ENCODE measurements around the gene ATAD3C. TPM values are rescaled to one million over a fixed set of nuclear protein-coding genes. Genes with fewer than 3 reads are reported as not detected.
"Not testable (repeated sequence)": the region's sequence is repeated elsewhere in the genome, so short reads cannot be mapped to it uniquely, and the experiment has no call there.

ATAD3C gene
- total RNA-seq, 2 experiments from 2014 or later, result 0.17 to 0.69 TPM

DNA sequence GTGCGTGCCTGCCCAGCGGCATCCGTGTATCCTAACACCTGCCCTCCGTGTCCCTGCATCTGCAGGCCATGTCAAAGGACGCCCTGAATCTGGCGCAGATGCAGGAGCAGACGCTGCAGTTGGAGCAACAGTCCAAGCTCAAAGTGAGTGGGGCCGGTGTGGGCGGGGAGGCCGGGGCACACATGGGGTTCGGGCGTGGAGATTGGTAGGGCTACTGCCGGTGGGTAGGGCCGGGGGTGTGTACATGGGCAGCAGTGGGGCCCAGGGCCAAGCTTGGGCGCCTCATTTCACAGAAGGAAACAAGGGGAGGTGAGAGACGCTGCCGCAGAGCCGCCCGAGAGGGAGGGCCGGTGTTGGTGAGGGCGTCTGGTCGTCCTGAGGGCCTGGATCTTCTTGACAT, 1.1 kb downstream of the ATAD3C start:
- H3K4me3 Mint-ChIP-seq; H3K9me3 Mint-ChIP-seq; H3K36me3 Mint-ChIP-seq (ENCODE audit: low read depth); H3K4me1 Mint-ChIP-seq; POLR2A ChIA-PET; H3K27ac Mint-ChIP-seq; DNase-seq; H3K27me3 Mint-ChIP-seq: not testable (repeated sequence)
- CTCF ChIA-PET, result interaction anchor here (0.6 to 0.7 kb wide), 2 partner anchors 80 to 167 kb away, joined by 3 to 4 read pairs; no protein-coding TSS in a partner anchor

DNA sequence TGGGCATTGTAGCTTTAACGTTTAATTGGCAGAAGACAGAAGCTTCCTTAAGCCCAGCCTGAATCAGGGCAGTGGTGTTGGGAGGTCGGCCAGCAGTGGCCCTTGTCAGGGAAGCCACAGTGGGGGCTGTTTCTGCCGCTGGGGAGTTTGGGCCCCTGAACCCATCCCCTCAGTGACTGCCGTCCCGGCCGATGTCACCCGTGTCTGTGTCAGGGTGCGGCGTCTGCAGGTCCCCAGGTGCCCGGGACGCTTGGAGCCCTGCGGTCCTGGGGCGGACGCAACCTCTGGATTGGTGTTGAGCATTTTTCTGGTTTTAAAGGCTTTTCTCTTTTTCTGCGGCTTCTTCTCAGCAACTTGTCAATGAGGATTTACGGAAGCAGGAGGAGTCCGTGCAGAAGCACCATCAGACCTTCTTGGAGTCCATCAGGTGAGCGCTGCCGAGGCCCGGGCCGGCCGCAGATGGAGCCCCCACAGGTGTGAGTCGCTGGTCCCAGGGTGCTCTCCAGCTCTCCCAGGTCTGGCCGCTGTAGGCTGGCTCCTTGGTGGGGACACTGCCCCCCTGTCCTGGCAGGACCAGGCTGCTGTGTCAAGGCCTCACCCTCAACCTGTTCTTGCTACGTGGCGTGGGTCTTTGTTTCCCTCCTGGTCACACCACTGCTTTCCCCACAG, 2.3 kb downstream of the ATAD3C start:
- H3K27me3 Mint-ChIP-seq, result no peaks in the 10 kb centered on the region
- H3K4me1 Mint-ChIP-seq, result no peaks in the 10 kb centered on the region
- CTCF ChIA-PET, result no interaction called here
- no peak for DNase-seq
- no peak overlapping the region for H3K4me3 Mint-ChIP-seq
- H3K9me3 Mint-ChIP-seq, result no peaks in the 10 kb centered on the region
- no peak overlapping the region for H3K27ac Mint-ChIP-seq
- no peaks in the 10 kb centered on the region for H3K36me3 Mint-ChIP-seq (ENCODE audit: low read depth)
- POLR2A ChIA-PET, result no interaction called here

- H3K4me3 Mint-ChIP-seq; H3K9me3 Mint-ChIP-seq; CTCF ChIA-PET; POLR2A ChIA-PET; H3K4me1 Mint-ChIP-seq; H3K27me3 Mint-ChIP-seq; DNase-seq; H3K27ac Mint-ChIP-seq; H3K36me3 Mint-ChIP-seq (ENCODE audit: low read depth): not testable (repeated sequence)
Observed at GRCh38 chr1:1452365-1452739, 2.9 kb downstream of the ATAD3C start.

DNA sequence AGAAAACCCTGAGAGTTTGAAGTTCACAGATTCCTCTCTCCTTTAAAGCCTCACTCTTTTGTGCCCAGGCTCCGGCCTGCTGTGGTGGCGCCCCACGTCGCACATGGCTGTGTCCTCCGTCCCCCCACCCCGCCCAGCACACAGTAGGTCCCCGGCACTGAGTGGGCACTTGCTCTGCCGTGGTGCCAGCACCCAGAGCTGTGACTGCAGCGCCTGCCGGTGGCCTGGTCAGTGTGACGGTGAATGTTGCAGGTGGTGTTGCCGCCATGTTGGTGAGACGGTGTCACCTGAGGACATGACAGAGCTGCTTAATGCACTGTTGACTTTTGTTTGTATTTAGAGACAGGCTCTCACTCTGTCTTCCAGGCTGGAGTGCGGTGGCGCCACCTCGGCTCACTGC, 3.4 kb downstream of the ATAD3C start:
- POLR2A ChIA-PET, result no interaction called here
- Mint-ChIP-seq H3K9me3 (no peaks in the 10 kb centered on the region), H3K27ac (no peak overlapping the region), H3K4me1 (no peaks in the 10 kb centered on the region), H3K36me3 (ENCODE audit: low read depth) (no peaks in the 10 kb centered on the region), H3K27me3 (no peaks in the 10 kb centered on the region), H3K4me3 (no peak overlapping the region)
- CTCF ChIA-PET, result no interaction called here
- no peak for DNase-seq

- H3K36me3 Mint-ChIP-seq (ENCODE audit: low read depth); H3K4me3 Mint-ChIP-seq; H3K27ac Mint-ChIP-seq; H3K4me1 Mint-ChIP-seq; POLR2A ChIA-PET; H3K27me3 Mint-ChIP-seq; CTCF ChIA-PET; H3K9me3 Mint-ChIP-seq; DNase-seq: not testable (repeated sequence)
Observed at GRCh38 chr1:1454286-1455056, 5.0 kb downstream of the ATAD3C start.

GRCh38 chr1:1455366-1455884, 5.9 kb downstream of the ATAD3C start:
- no peaks in the 10 kb centered on the region for H3K36me3 Mint-ChIP-seq (ENCODE audit: low read depth)
- H3K4me1 Mint-ChIP-seq, result no peaks in the 10 kb centered on the region
- no peak for DNase-seq
- H3K9me3 Mint-ChIP-seq, result no peaks in the 10 kb centered on the region
- no peak overlapping the region for H3K4me3 Mint-ChIP-seq
- ChIA-PET CTCF (no interaction called here), POLR2A (no interaction called here)
- H3K27me3 Mint-ChIP-seq, result no peaks in the 10 kb centered on the region
- no peak overlapping the region for H3K27ac Mint-ChIP-seq

GRCh38 chr1:1455934-1456333, 6.4 kb downstream of the ATAD3C start:
- CTCF ChIA-PET; H3K27me3 Mint-ChIP-seq; H3K4me3 Mint-ChIP-seq; DNase-seq; POLR2A ChIA-PET; H3K9me3 Mint-ChIP-seq; H3K27ac Mint-ChIP-seq; H3K4me1 Mint-ChIP-seq; H3K36me3 Mint-ChIP-seq (ENCODE audit: low read depth): not testable (repeated sequence)

GRCh38 chr1:1456683-1457255, 7.3 kb downstream of the ATAD3C start:
- H3K4me3 Mint-ChIP-seq; H3K27me3 Mint-ChIP-seq; H3K36me3 Mint-ChIP-seq (ENCODE audit: low read depth); H3K9me3 Mint-ChIP-seq; H3K4me1 Mint-ChIP-seq; CTCF ChIA-PET; H3K27ac Mint-ChIP-seq; DNase-seq: not testable (repeated sequence)
- POLR2A ChIA-PET, result interaction anchor here (0.6 kb wide), 1 partner anchor 1365 kb away, joined by 3 read pairs; no protein-coding TSS in a partner anchor

- DNase-seq; H3K4me1 Mint-ChIP-seq; CTCF ChIA-PET; POLR2A ChIA-PET; H3K9me3 Mint-ChIP-seq; H3K4me3 Mint-ChIP-seq; H3K27ac Mint-ChIP-seq; H3K36me3 Mint-ChIP-seq (ENCODE audit: low read depth); H3K27me3 Mint-ChIP-seq: not testable (repeated sequence)
Observed at GRCh38 chr1:1459156-1459555, 9.7 kb downstream of the ATAD3C start.

DNA sequence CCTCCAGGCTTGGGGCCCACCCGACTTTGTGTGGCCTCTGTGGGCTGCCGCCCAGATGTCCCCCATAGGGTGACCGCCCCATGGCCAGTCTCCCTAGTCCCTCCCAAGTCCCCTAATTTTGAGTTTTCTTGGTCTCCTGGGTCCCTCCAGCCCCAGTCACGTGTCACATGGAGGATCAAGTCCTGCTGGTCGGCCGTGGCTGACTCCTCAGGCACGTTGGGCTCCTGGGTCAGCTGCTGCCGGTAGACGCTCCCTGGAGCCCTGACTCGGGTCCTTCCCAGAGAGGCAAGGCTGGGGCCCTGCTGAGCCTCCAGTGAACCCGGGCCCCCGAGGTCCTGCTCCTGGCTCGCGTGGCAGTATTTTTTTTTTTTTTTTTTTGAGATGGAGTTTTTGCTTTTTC, 10.2 kb downstream of the ATAD3C start:
- H3K27me3 Mint-ChIP-seq; H3K27ac Mint-ChIP-seq; CTCF ChIA-PET; H3K9me3 Mint-ChIP-seq; POLR2A ChIA-PET; H3K36me3 Mint-ChIP-seq (ENCODE audit: low read depth); DNase-seq; H3K4me3 Mint-ChIP-seq; H3K4me1 Mint-ChIP-seq: not testable (repeated sequence)

GRCh38 chr1:1460540-1461130, 11.1 kb downstream of the ATAD3C start:
- no peaks in the 10 kb centered on the region for H3K9me3 Mint-ChIP-seq
- POLR2A ChIA-PET, result no interaction called here
- CTCF ChIA-PET, result no interaction called here
- no peak overlapping the region for H3K27ac Mint-ChIP-seq
- no peak overlapping the region for H3K4me3 Mint-ChIP-seq
- DNase-seq, result no peak
- H3K36me3 Mint-ChIP-seq (ENCODE audit: low read depth), result no peaks in the 10 kb centered on the region
- no peaks in the 10 kb centered on the region for H3K27me3 Mint-ChIP-seq
- peaks cover under 1% of the 10 kb centered on the region for H3K4me1 Mint-ChIP-seq

DNA sequence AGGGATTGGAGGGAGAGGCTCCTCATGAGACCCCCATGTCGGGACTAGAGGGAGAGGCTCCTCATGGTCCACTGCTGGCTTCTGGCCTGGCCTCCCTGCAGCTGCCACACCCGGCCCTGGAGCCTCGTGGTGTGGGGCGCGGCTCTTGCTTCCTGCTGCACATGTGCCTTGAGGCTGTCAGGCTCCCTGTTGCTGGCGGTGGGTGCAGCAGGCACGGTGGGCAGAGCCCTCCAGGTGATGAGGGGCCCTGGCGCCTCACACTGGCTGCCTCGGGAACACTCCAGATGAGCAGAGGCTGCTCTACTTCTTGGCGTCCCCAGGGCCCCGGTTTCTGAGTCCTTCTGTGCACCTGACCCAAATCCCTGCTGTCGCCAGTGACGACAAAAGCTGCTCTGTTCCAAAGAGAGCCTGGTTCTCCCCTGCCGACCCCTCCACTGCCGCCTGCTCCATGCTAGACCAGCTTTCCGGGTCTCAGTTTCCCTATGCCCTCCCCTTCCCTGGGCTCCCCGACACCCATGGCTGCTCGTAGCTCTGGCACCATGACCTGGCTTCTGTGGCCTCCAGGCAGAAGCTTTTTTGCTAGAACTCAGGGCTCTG, 12.3 kb downstream of the ATAD3C start:
- no peak for DNase-seq
- POLR2A ChIA-PET, result no interaction called here
- peaks cover 2% of the 10 kb centered on the region for H3K4me1 Mint-ChIP-seq
- H3K27me3 Mint-ChIP-seq, result peaks cover 2% of the 10 kb centered on the region
- no peaks in the 10 kb centered on the region for H3K9me3 Mint-ChIP-seq
- H3K36me3 Mint-ChIP-seq (ENCODE audit: low read depth), result no peaks in the 10 kb centered on the region
- peak overlapping the region; percentile 31 for H3K27ac Mint-ChIP-seq
- CTCF ChIA-PET, result no interaction called here
- no peak overlapping the region for H3K4me3 Mint-ChIP-seq

GRCh38 chr1:1462318-1462966, 13.0 kb downstream of the ATAD3C start:
- peak overlapping the region; percentile 66 for H3K27ac Mint-ChIP-seq
- ChIA-PET CTCF (no interaction called here), POLR2A (no interaction called here)
- DNase-seq, result no peak
- H3K4me3 Mint-ChIP-seq, result peak overlapping the region; percentile 36
- peaks cover 2% of the 10 kb centered on the region for H3K4me1 Mint-ChIP-seq
- no peaks in the 10 kb centered on the region for H3K9me3 Mint-ChIP-seq
- peaks cover 2% of the 10 kb centered on the region for H3K27me3 Mint-ChIP-seq
- H3K36me3 Mint-ChIP-seq (ENCODE audit: low read depth), result no peaks in the 10 kb centered on the region

All from activated CD4-positive, alpha-beta T cell treated with anti-CD3 and anti-CD28 coated beads, Interleukin-2, amount 10 ng/mL, durations not matched to agents 7 days and 5 days (primary cell).